Endothelial cell of umbilical vein (primary cell): Measurements from ENCODE around the gene QSOX2. TPM values are rescaled to one million over a fixed set of nuclear protein-coding genes. Genes with fewer than 3 reads are reported as not detected.

ENCODE experiments used
- BruUV-seq: library from RNA; stranded (reverse); fragments of 400-500 nt; replicated peaks from 2 replicates; lab custom pipeline; 2021; lab: Mats Ljungman, UMichigan
- CTCF ChIA-PET: fragments of 300-600, 350-600 bp; sonication (Branson Sonifier 250); formaldehyde crosslinking; loops from one replicate; lab custom pipeline; 2021; ENCODE audit warnings: antibody characterized with exemption, inconsistent platforms; lab: Charles Lee
- POLR2A ChIA-PET: fragments of 300-600, 350-600 bp; sonication (Branson Sonifier 250); formaldehyde crosslinking; loops from one replicate; lab custom pipeline; 2021; ENCODE audit warnings: antibody characterized with exemption, inconsistent platforms; lab: Charles Lee
- DNase-seq: peaks from one replicate; pipeline ENCODE4 v3.0.0-alpha.2; 2011; ENCODE audit warnings: low read depth, low spot score
- FAIRE-seq: peaks from 2 replicates; lab custom pipeline; 2011; peaks lifted over from hg19 to GRCh38; lab: Jason Lieb, UNC
- H2AFZ ChIP-seq: 2 replicates; pipeline ENCODE4 v1.6.0; 2012; ENCODE audit warnings: low read depth, low read length, control low read depth, inconsistent platforms
- H3K27ac ChIP-seq: 2 replicates; pipeline ENCODE4 v1.5.1; 2011; ENCODE audit warnings: low read depth, mild to moderate bottlenecking, control low read depth, low read length, moderate library complexity; ENCODE audit not compliant: insufficient read depth
- H3K27me3 ChIP-seq, 2 experiments: 2 replicates each; pipeline versions ENCODE4 v1.6.0 to v1.6.1; 2011; ENCODE audit warnings: low read length in 2 of 2, mixed read lengths in 1 of 2; ENCODE audit not compliant: control insufficient read depth in 2 of 2, insufficient read depth in 2 of 2
- H3K36me3 ChIP-seq, 2 experiments: 2 replicates in 1 of 2; 3 replicates in 1 of 2; pipeline ENCODE4 v1.5.1; 2011; ENCODE audit warnings: low read length in 2 of 2, mild to moderate bottlenecking in 1 of 2, moderate library complexity in 1 of 2; ENCODE audit not compliant: control insufficient read depth in 2 of 2, insufficient read depth in 2 of 2; ENCODE audit errors: extremely low read depth in 1 of 2
- H3K4me1 ChIP-seq: 3 replicates; pipeline ENCODE4 v1.5.1; 2011; ENCODE audit warnings: mild to moderate bottlenecking, low read length; ENCODE audit not compliant: control insufficient read depth, insufficient read depth; ENCODE audit errors: extremely low read depth
- H3K4me2 ChIP-seq: 2 replicates; pipeline ENCODE4 v1.6.1; 2011; ENCODE audit warnings: low read length, control low read depth, mixed read lengths; ENCODE audit not compliant: insufficient read depth
- H3K4me3 ChIP-seq, 3 experiments: fragments of 200-600 bp in 1 of 3; sonication (generic), shearing (Covaris generic) in 1 of 3; replicated peaks in 1 of 3; 2 replicates each; pipeline ENCODE4 v1.5.1; 2011 to 2016; ENCODE audit warnings: control low read depth in 3 of 3, low read length in 3 of 3, mild to moderate bottlenecking in 2 of 3, inconsistent platforms in 1 of 3, low read depth in 1 of 3, moderate library complexity in 1 of 3; ENCODE audit not compliant: insufficient read depth in 1 of 3
- H3K79me2 ChIP-seq: 2 replicates; pipeline ENCODE4 v1.6.0; 2012; ENCODE audit warnings: low read length, inconsistent platforms; ENCODE audit not compliant: control insufficient read depth, insufficient read depth
- H3K9ac ChIP-seq: replicated peaks from 2 replicates; pipeline ENCODE3; 2011; ENCODE audit warnings: low read length, control low read depth; ENCODE audit not compliant: insufficient read depth; ENCODE audit errors: extremely low read depth
- H3K9me1 ChIP-seq: replicated peaks from 3 replicates; pipeline ENCODE4 v1.6.0; 2011; ENCODE audit warnings: mild to moderate bottlenecking, low read length; ENCODE audit not compliant: control insufficient read depth, insufficient read depth; ENCODE audit errors: extremely low read depth
- H3K9me3 ChIP-seq: replicated peaks from 2 replicates; pipeline ENCODE4 v1.5.1; 2012; ENCODE audit warnings: low read length, inconsistent platforms; ENCODE audit not compliant: control insufficient read depth, insufficient read depth
- H4K20me1 ChIP-seq: replicated peaks from 2 replicates; pipeline ENCODE3; 2011; ENCODE audit warnings: mild to moderate bottlenecking, low read length; ENCODE audit not compliant: control insufficient read depth, insufficient read depth; ENCODE audit errors: extremely low read depth
- EZH2 ChIP-seq: IDR thresholded peaks from 2 replicates; pipeline ENCODE4 v1.6.1; 2012; ENCODE audit warnings: borderline replicate concordance, low read depth, mild to moderate bottlenecking, moderate library complexity, low read length, inconsistent platforms; ENCODE audit not compliant: severe bottlenecking
- JUN ChIP-seq: IDR thresholded peaks from 2 replicates; pipeline ENCODE4 v1.6.1; 2011; ENCODE audit warnings: borderline replicate concordance, low read depth; ENCODE audit not compliant: insufficient read length, insufficient read depth
- MAX ChIP-seq: IDR thresholded peaks from 2 replicates; pipeline ENCODE4 v1.6.1; 2011; ENCODE audit not compliant: insufficient read depth, insufficient read length
- POLR2AphosphoS5 ChIP-seq: IDR thresholded peaks from 2 replicates; pipeline ENCODE4 v1.6.1; 2012; ENCODE audit warnings: low read depth, mild to moderate bottlenecking, control low read depth, low read length, moderate library complexity; ENCODE audit not compliant: insufficient read depth
- dilution Hi-C: fragments of 300-500 bp; cut with MboI; formaldehyde crosslinking; loops from one replicate; pipeline ENCODE4 v1.15.0; 2019; ENCODE audit warnings: low sequenced_read_pairs; ENCODE audit not compliant: extremely low pct_ligation_motif_present
- intact Hi-C: fragments of 100-400 bp; cut with micrococcal nuclease; formaldehyde crosslinking; loops from one replicate; pipeline ENCODE4 v1.10.0; 2022
- polyA plus RNA-seq, 4 experiments: library from polyadenylated mRNA; depleted of rRNA in 3 of 4; stranded (reverse) in 3 of 4; unstranded in 1 of 4; fragments of >200 nt; gene quantifications; 2 replicates each; pipeline versions ENCODE4 v1.2.1 to v1.2.3, GENCODE V29; 2011 to 2012; ENCODE audit warnings: missing spikeins in 1 of 4
- total RNA-seq: library from RNA; stranded (reverse); gene quantifications from 2 replicates; pipeline ENCODE4 v1.2.3, GENCODE V29; 2021

The QSOX2 gene
- total and polyA plus RNA-seq, 2 donors (not counting 3 experiments of a cell fraction or from before 2014, with no cell fraction given) = 16.4 to 23.4 TPM

- peaks cover 60 to 80% of the 10 kb centered on the region in 2 experiments for H3K27me3 ChIP-seq
- no peaks in the 10 kb centered on the region for H3K79me2 ChIP-seq
- no peak overlapping the region for H3K4me2 ChIP-seq
- no peaks in the 10 kb centered on the region for H4K20me1 ChIP-seq
- H3K4me3 ChIP-seq = no peak overlapping the region
- CTCF ChIA-PET = interaction anchor here (1.0 kb wide), 1 partner anchor 8 kb away, joined by 4 read pairs; no protein-coding TSS in a partner anchor
- no peak overlapping the region for H2AFZ ChIP-seq
- intact Hi-C loops (no loop called here), dilution Hi-C loops (no loop called here)
- POLR2A ChIA-PET = no interaction called here
- TF ChIP-seq EZH2 = peak; percentile 96
- TF ChIP-seq POLR2AphosphoS5 = no peak
- no peak overlapping the region for H3K27ac ChIP-seq
- H3K36me3 ChIP-seq = no peaks in the 10 kb centered on the region
- DNase-seq = no peak
- no TSS peak for BruUV-seq
- H3K9ac ChIP-seq = no peak overlapping the region
- H3K9me1 ChIP-seq = no peaks in the 10 kb centered on the region
- FAIRE-seq = no peak
- no peaks in the 10 kb centered on the region for H3K4me1 ChIP-seq
- no peaks in the 10 kb centered on the region for H3K9me3 ChIP-seq
Observed at GRCh38 chr9:136193127-136193890, 52.3 kb downstream of the QSOX2 start.

GRCh38 chr9:136192289-136193126 lies 53.1 kb downstream of the QSOX2 start:
- BruUV-seq = no TSS peak
- Histone ChIP-seq H3K27ac (no peak overlapping the region), H3K4me2 (no peak overlapping the region), H3K79me2 (no peaks in the 10 kb centered on the region), H3K9me1 (no peaks in the 10 kb centered on the region), H3K9me3 (no peaks in the 10 kb centered on the region), H4K20me1 (no peaks in the 10 kb centered on the region), H2AFZ (no peak overlapping the region), H3K27me3 (peaks cover 52 to 72% of the 10 kb centered on the region in 2 experiments), H3K36me3 (no peaks in the 10 kb centered on the region), H3K4me1 (no peaks in the 10 kb centered on the region), H3K9ac (no peak overlapping the region), H3K4me3 (no peak overlapping the region)
- ChIA-PET POLR2A (no interaction called here), CTCF (interaction anchor here (1.0 kb wide), 1 partner anchor 9 kb away, joined by 4 read pairs; no protein-coding TSS in a partner anchor)
- intact Hi-C loops = no loop called here
- FAIRE-seq (no peak), DNase-seq (no peak)
- dilution Hi-C loops = no loop called here
- TF ChIP-seq MAX (no peak), JUN (no peak), EZH2 (peak; percentile 84)
